A673 (cell line): ENCODE measurements around the gene NUDT8. TPM values are rescaled to one million over a fixed set of nuclear protein-coding genes. Genes with fewer than 3 reads are reported as not detected.

Experiments used
- BruUV-seq: library from RNA; stranded (reverse); fragments of 400-500 nt; replicated peaks from 2 replicates; lab custom pipeline; 2021; lab: Mats Ljungman, UMichigan
- CTCF ChIA-PET: fragments of 300-600 bp; sonication (Branson Sonifier 250); formaldehyde crosslinking; loops from one replicate; lab custom pipeline; 2022; ENCODE audit warnings: antibody characterized with exemption; lab: Charles Lee
- POLR2A ChIA-PET: fragments of 300-600 bp; sonication (Branson Sonifier 250); formaldehyde crosslinking; loops from one replicate; lab custom pipeline; 2022; ENCODE audit warnings: antibody characterized with exemption; ENCODE audit not compliant: low non-redundant PET; lab: Charles Lee
- DNase-seq: peaks from one replicate; pipeline ENCODE4 v3.0.0-alpha.2; 2015; ENCODE audit warnings: low spot score
- H3K27ac ChIP-seq: fragments of 200-600 bp; sonication (generic); 2 replicates; pipeline ENCODE4 v1.5.1; 2016; ENCODE audit warnings: mixed run types, low read depth, mild to moderate bottlenecking, mixed read lengths, antibody characterized with exemption, low read length; ENCODE audit not compliant: poor library complexity, severe bottlenecking
- H3K27me3 ChIP-seq: fragments of 200-600 bp; sonication (generic); replicated peaks from 2 replicates; pipeline ENCODE4 v1.6.1; 2017; ENCODE audit warnings: mixed run types, low read depth, mild to moderate bottlenecking, mixed read lengths, antibody characterized with exemption, low read length; ENCODE audit not compliant: insufficient read depth, poor library complexity
- H3K36me3 ChIP-seq: fragments of 200-600 bp; sonication (generic); 2 replicates; pipeline ENCODE4 v1.6.1; 2016; ENCODE audit warnings: mixed run types, mild to moderate bottlenecking, mixed read lengths, antibody characterized with exemption, low read length; ENCODE audit not compliant: insufficient read depth, poor library complexity, severe bottlenecking
- H3K4me1 ChIP-seq: fragments of 200-600 bp; sonication (generic); 2 replicates; pipeline ENCODE4 v1.6.1; 2017; ENCODE audit warnings: mixed run types, mild to moderate bottlenecking, mixed read lengths, antibody characterized with exemption, low read length; ENCODE audit not compliant: insufficient read depth, poor library complexity, severe bottlenecking
- H3K4me3 ChIP-seq: fragments of 200-600 bp; sonication (generic); 2 replicates; pipeline ENCODE4 v1.5.1; 2016; ENCODE audit warnings: low read depth, mixed run types, mild to moderate bottlenecking, mixed read lengths, low read length; ENCODE audit not compliant: poor library complexity, severe bottlenecking
- H3K9me3 ChIP-seq: fragments of 200-600 bp; sonication (generic); 2 replicates; pipeline ENCODE4 v1.6.1; 2016; ENCODE audit warnings: mixed run types, low read depth, mild to moderate bottlenecking, mixed read lengths, antibody characterized with exemption, low read length; ENCODE audit not compliant: poor library complexity, severe bottlenecking
- EZH2 ChIP-seq: fragments of 200-600 bp; sonication (generic); IDR thresholded peaks from 2 replicates; pipeline ENCODE4 v1.6.1; 2017; ENCODE audit warnings: borderline replicate concordance, low read depth, mild to moderate bottlenecking, mixed read lengths, antibody characterized with exemption, low read length; ENCODE audit not compliant: poor library complexity, severe bottlenecking
- intact Hi-C: fragments of 100-400 bp; cut with micrococcal nuclease; formaldehyde crosslinking; loops from one replicate; pipeline ENCODE4 v1.10.0; 2022; ENCODE audit not compliant: unreplicated experiment
- total RNA-seq: library from RNA; stranded (reverse); gene quantifications from 2 replicates; pipeline ENCODE4 v1.2.3, GENCODE V29; 2021
- TF ChIP-seq, protein P1 (sequence below): fragments of 300-800, 200-600 bp; sonication (generic); conservative IDR thresholded peaks from 2 replicates; pipeline ENCODE4 v1.5.1; 2017; ENCODE audit warnings: low read depth, mild to moderate bottlenecking, antibody characterized with exemption, low read length, moderate library complexity, mixed read lengths

The NUDT8 gene
- total RNA-seq, 1 experiment from 2014 or later: 3.4 TPM

DNA sequence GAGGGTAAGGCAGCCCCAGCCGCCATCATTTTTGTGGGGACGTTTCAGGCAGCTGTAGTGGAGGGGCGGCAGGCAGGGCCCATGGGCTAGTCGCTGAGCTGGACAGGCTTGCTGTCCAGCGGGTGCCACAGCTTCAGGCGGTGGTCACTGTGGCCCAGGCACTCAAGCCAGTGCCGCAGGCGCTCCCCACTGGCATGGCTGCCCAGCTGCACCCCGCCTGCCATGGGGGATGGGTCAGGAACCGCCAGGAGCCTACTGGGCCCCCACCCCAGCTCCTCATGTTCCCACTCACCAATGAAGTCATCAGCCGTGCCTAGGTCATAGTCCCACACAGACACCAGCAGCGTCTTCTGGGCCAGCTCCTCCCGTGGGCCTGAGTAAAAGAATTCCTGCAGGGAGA is 17.0 kb downstream of the NUDT8 start:
- no peaks in the 10 kb centered on the region for H3K27me3 ChIP-seq
- no peak for DNase-seq
- no TSS peak for BruUV-seq
- no peak overlapping the region for H3K27ac ChIP-seq
- POLR2A ChIA-PET: no interaction called here
- no peaks in the 10 kb centered on the region for H3K9me3 ChIP-seq
- intact Hi-C loops: no loop called here
- H3K36me3 ChIP-seq: peaks cover 32% of the 10 kb centered on the region
- no peak overlapping the region for H3K4me3 ChIP-seq
- TF ChIP-seq, protein P1, sequence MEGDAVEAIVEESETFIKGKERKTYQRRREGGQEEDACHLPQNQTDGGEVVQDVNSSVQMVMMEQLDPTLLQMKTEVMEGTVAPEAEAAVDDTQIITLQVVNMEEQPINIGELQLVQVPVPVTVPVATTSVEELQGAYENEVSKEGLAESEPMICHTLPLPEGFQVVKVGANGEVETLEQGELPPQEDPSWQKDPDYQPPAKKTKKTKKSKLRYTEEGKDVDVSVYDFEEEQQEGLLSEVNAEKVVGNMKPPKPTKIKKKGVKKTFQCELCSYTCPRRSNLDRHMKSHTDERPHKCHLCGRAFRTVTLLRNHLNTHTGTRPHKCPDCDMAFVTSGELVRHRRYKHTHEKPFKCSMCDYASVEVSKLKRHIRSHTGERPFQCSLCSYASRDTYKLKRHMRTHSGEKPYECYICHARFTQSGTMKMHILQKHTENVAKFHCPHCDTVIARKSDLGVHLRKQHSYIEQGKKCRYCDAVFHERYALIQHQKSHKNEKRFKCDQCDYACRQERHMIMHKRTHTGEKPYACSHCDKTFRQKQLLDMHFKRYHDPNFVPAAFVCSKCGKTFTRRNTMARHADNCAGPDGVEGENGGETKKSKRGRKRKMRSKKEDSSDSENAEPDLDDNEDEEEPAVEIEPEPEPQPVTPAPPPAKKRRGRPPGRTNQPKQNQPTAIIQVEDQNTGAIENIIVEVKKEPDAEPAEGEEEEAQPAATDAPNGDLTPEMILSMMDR: no peak
- TF ChIP-seq EZH2: no peak
- H3K4me1 ChIP-seq: peaks cover 6% of the 10 kb centered on the region
- CTCF ChIA-PET: interaction anchor here (0.8 kb wide), 1 partner anchor 17 kb away, joined by 3 read pairs; the partner anchor contains the start of gene NUDT8

DNA sequence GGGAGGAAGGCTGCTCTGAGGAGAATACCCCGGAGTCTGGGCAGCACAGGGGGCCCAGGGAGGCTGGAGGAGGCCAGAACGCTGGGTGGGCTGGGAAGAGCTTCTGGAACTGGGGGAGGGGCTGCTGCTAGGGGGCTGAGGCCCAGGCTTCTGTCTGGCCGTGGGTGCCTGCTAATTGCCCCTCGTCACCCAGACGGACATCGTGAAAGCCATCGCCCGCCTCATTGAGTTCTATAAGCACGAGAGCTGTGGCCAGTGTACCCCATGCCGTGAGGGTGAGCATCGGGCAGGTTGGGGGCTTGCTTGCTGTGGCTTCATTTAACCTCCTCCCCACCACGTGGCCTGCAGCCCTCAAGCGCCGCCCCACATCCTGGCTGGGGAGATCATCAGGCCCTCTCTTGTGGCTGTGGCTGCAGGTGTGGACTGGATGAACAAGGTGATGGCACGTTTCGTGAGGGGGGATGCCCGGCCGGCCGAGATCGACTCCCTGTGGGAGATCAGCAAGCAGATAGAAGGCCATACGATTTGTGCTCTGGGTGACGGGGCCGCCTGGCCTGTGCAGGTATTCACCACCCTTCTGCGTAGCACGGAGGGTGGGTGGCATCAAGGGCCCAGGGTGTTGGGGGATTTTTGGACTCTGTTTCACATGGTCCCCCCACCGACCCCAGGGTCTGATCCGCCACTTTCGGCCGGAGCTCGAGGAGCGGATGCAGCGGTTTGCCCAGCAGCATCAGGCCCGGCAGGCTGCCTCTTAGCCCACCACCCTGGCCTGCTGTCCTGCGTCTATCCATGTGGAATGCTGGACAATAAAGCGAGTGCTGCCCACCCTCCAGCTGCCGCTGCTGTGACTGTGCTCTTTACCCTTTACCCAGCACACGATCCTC is 17.8 kb downstream of the NUDT8 start:
- BruUV-seq: no TSS peak
- peaks cover 9% of the 10 kb centered on the region for H3K4me1 ChIP-seq
- no peak overlapping the region for H3K27ac ChIP-seq
- no peaks in the 10 kb centered on the region for H3K9me3 ChIP-seq
- H3K4me3 ChIP-seq: no peak overlapping the region
- no peak for DNase-seq
- ChIA-PET POLR2A (no interaction called here), CTCF (interaction anchor here (0.8 kb wide), 1 partner anchor 18 kb away, joined by 3 read pairs; the partner anchor contains the start of gene NUDT8)
- H3K36me3 ChIP-seq: peaks cover 32% of the 10 kb centered on the region
- intact Hi-C loops: no loop called here
- no peak for TF ChIP-seq EZH2
- TF ChIP-seq, protein P1: no peak
- H3K27me3 ChIP-seq: no peaks in the 10 kb centered on the region

DNA sequence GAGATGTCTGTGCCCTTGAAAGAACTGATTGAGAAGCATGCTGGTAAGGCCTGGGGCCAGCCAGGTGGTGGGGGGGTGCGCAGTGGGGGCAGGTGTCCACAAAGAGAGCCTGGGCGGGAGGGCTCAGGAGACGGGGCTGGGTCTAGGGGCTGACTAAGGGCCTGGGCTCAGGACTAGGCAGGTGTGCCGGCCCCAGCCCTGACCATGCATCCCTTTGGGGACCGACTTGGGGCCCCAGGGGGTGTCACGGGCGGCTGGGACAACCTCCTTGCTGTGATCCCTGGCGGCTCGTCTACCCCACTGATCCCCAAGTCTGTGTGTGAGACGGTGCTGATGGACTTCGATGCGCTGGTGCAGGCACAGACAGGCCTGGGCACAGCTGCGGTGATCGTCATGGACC is 18.6 kb downstream of the NUDT8 start:
- peaks cover 9% of the 10 kb centered on the region for H3K4me1 ChIP-seq
- H3K36me3 ChIP-seq: peaks cover 32% of the 10 kb centered on the region
- ChIA-PET POLR2A (no interaction called here), CTCF (no interaction called here)
- H3K27ac ChIP-seq: no peak overlapping the region
- TF ChIP-seq EZH2: no peak
- TF ChIP-seq, protein P1: no peak
- H3K4me3 ChIP-seq: no peak overlapping the region
- BruUV-seq: no TSS peak
- H3K27me3 ChIP-seq: no peaks in the 10 kb centered on the region
- no peaks in the 10 kb centered on the region for H3K9me3 ChIP-seq
- no peak for DNase-seq
- intact Hi-C loops: no loop called here
